Erythroblast (primary cell): ENCODE results near the gene EYA3.

Experiments used
- GATA1 ChIP-seq: IDR thresholded peaks from 2 replicates; pipeline ENCODE4 v1.6.1; 2011; ENCODE audit warnings: low read depth, mild to moderate bottlenecking, control low read depth, low read length, moderate library complexity
- POLR2A ChIP-seq: IDR thresholded peaks from 2 replicates; pipeline ENCODE4 v1.6.1; 2011; ENCODE audit warnings: mild to moderate bottlenecking, low read length

DNA sequence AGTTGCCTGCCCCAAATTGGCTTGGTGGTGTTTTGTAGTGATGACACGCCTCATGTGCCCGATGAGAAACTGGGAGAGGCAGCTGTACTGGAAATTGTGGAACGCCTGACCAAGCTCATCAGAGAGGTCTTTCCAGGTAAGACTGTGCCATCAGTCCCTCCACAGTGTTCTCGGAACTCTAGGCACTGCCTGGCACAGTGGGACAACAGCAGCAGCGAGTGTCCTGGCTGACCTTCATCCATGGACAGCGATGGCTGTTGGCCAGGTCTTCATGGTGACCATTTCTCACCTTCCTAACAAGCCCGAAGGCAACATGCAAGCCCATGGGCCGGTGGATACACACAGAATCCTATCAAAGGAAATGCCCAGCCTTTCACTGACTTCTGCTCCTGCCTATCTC is 139.4 kb downstream of the EYA3 start:
- no peak for TF ChIP-seq POLR2A
- no peak for TF ChIP-seq GATA1
